ENCODE data around the gene NCEH1. TPM values are rescaled to one million over a fixed set of nuclear protein-coding genes. Genes with fewer than 3 reads are reported as not detected.
A peak's percentile ranks its signal among the peaks of the same experiment; 100 is the strongest.

The NCEH1 gene
- total and polyA plus RNA-seq, 2 of the 13 experiments (the other 11 are each of a cell fraction or from before 2014, with no cell fraction given), result 12.9 to 21.4 TPM

DNA sequence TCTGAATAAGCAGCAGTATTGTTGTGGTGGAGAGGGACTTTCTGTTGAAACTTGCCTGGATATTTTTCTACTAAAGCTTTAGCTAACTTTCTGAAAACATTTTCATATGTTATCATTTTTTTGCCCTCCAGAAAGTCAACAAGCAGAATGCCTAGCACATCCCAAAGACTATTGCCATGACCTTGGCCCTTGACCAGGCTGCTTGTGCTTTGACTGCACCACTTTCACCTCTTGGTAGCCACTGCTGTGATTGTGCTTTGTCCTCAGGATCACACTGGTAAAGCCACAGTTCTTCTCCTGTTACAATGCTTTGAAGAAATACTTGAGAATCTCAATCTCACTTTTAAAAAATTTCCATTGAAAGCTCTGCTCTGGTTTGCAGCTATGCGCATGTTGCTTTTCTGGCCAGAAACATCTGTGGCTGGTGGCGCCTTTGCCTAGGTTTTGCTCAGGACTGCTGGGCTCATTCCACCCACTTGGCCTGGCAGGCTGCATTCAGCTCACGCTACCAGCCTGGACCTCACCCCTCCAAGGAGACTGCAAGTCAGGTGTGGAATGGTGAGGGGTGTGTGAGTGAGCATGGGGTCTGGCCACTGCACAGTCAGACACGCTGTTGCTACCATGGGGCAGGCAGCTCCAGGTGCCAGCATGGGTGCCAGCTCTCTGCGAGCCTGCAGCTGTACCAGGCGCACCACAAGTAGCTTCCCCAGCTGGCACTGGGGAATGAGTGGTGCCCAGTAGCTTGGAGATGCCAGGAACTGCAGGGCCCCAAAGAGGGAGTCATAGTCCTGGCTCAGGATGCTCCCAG is 97.8 kb downstream of the NCEH1 start (continued):
- no peak for TF ChIP-seq SCMH1 (CRISPR knock-in tag; IDR thresholded peaks at IDR 0.05; ENCODE audit: borderline replicate concordance)
- no peak for TF ChIP-seq ARID3A (IDR thresholded peaks at IDR 0.05; ENCODE audit: low read depth, low read length)
- TF ChIP-seq HOMEZ (CRISPR knock-in tag; IDR thresholded peaks at IDR 0.05; ENCODE audit: low read depth), result no peak
- no peak for TF ChIP-seq ADNP (CRISPR knock-in tag; IDR thresholded peaks at IDR 0.05)
- TF ChIP-seq ATF1 (CRISPR knock-in tag; IDR thresholded peaks at IDR 0.05), result no peak
- peak; percentile 58; the same call in 1 of the 2 replicates for TF ChIP-seq NCOA2 (CRISPR knock-in tag; IDR thresholded peaks at IDR 0.05)
- no peak; the same call in 1 of the 2 replicates for TF ChIP-seq CBX5 (CRISPR knock-in tag; IDR thresholded peaks at IDR 0.05; ENCODE audit: borderline replicate concordance)
- TF ChIP-seq MAF1 (CRISPR knock-in tag; IDR thresholded peaks at IDR 0.05; ENCODE audit: borderline replicate concordance), result no peak
- peak; percentile 58; the same call in 1 of the 2 replicates for TF ChIP-seq KLF12 (CRISPR knock-in tag; IDR thresholded peaks at IDR 0.05; ENCODE audit: borderline replicate concordance)
- peak; percentile 61 for TF ChIP-seq TEAD3 (CRISPR knock-in tag; optimal IDR thresholded peaks at IDR 0.05; ENCODE audit: borderline replicate concordance)
- TF ChIP-seq ZNF558 (CRISPR knock-in tag; IDR thresholded peaks at IDR 0.05; ENCODE audit: borderline replicate concordance), result no peak
- TF ChIP-seq FOXM1 (CRISPR knock-in tag; IDR thresholded peaks at IDR 0.05), result no peak
- TF ChIP-seq STAT6 (CRISPR knock-in tag; IDR thresholded peaks at IDR 0.05; ENCODE audit: borderline replicate concordance), result no peak
- TF ChIP-seq ATF5 (CRISPR knock-in tag; IDR thresholded peaks at IDR 0.05; ENCODE audit: low read depth), result no peak
- no peak for TF ChIP-seq ZNF367 (CRISPR knock-in tag; IDR thresholded peaks at IDR 0.05; ENCODE audit: borderline replicate concordance)
- TF ChIP-seq, protein P1, sequence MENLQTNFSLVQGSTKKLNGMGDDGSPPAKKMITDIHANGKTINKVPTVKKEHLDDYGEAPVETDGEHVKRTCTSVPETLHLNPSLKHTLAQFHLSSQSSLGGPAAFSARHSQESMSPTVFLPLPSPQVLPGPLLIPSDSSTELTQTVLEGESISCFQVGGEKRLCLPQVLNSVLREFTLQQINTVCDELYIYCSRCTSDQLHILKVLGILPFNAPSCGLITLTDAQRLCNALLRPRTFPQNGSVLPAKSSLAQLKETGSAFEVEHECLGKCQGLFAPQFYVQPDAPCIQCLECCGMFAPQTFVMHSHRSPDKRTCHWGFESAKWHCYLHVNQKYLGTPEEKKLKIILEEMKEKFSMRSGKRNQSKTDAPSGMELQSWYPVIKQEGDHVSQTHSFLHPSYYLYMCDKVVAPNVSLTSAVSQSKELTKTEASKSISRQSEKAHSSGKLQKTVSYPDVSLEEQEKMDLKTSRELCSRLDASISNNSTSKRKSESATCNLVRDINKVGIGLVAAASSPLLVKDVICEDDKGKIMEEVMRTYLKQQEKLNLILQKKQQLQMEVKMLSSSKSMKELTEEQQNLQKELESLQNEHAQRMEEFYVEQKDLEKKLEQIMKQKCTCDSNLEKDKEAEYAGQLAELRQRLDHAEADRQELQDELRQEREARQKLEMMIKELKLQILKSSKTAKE (CRISPR knock-in tag; IDR thresholded peaks at IDR 0.05; ENCODE audit: borderline replicate concordance), result no peak
- no peak for TF ChIP-seq GATAD1 (CRISPR knock-in tag; IDR thresholded peaks at IDR 0.05)
- peak; percentile 61; the same call in 1 of the 2 replicates for TF ChIP-seq FOXP4 (CRISPR knock-in tag; IDR thresholded peaks at IDR 0.05)
